HPDE6-E6E7 (cell line): ENCODE data around the gene TBX1.
"Not testable (repeated sequence)": the region's sequence is repeated elsewhere in the genome, so short reads cannot be mapped to it uniquely, and the experiment has no call there.

ENCODE experiments used
- DNase-seq: peaks from one replicate; pipeline ENCODE4 v3.0.0; 2011; ENCODE audit warnings: missing footprints; ENCODE audit errors: extremely low spot score

The TBX1 gene

GRCh38 chr22:19765477-19766239 lies 5.1 kb downstream of the TBX1 start:
- no peak for DNase-seq

- DNase-seq = no peak
Observed at GRCh38 chr22:19766240-19766510, 5.6 kb downstream of the TBX1 start.

GRCh38 chr22:19766511-19767426 lies 6.2 kb downstream of the TBX1 start:
- no peak for DNase-seq

- DNase-seq = no peak
Observed at GRCh38 chr22:19767427-19768341, 7.1 kb downstream of the TBX1 start.

DNA sequence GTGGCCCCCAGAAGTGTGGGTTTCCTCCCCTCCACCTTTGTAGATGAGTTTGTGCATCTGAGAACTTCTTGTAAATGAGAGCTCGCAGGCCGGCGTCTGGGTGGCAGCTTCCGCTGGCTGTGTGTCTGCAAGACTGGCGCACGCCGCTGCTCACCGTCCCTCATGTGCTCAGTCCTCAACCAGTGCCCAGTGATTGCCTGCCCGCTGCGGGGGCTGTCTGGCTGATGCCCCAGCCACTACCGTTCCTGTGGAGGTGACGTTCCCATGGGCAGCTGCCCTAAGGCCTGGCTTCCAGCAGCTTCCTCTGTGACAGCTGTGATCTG lies 8.8 kb downstream of the TBX1 start:
- DNase-seq = no peak

GRCh38 chr22:19770349-19771220 lies 10.0 kb downstream of the TBX1 start:
- DNase-seq = no peak

DNA sequence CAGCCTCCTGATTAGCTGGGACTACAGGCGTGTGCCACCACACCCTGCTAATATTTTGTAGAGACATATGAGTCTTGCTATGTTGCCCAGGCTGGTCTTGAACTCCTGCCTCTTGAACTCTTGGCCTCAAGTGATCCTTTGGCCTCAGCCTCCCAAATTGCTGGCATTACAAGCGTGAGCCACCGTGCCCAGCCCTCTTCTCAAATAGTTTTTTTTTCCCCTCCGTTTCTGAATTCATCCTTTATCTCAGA lies 11.8 kb downstream of the TBX1 start:
- DNase-seq = no peak

GRCh38 chr22:19772673-19773469 lies 12.3 kb downstream of the TBX1 start:
- DNase-seq = no peak

DNA sequence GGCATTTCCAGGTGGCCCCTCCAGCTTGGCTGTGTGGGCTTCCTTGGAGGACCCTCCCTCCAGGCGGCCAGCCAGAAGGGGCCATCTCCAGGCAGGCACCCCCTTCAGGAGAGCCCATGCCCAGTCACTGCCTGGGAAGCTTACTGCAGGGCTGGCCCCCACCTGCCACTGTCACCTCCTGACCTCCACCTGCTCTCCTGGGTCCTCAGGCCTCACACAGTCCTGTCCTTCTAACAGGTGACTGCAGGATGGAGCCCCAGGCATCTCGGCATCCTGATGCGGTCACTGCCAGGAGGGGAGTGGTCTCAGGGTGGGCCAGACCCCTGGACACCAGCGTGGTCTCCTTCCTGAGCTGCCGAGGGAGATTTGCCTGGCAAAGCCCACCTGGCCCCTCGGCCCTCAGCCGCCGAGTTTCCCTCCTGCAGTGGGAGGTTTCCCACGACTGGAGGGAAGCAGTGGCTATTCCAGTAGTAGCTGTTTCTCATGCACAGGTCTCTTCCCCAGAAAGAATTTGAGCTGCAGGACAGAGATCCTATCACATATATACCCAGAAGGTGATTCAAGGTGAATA lies 13.0 kb downstream of the TBX1 start:
- no peak for DNase-seq

DNA sequence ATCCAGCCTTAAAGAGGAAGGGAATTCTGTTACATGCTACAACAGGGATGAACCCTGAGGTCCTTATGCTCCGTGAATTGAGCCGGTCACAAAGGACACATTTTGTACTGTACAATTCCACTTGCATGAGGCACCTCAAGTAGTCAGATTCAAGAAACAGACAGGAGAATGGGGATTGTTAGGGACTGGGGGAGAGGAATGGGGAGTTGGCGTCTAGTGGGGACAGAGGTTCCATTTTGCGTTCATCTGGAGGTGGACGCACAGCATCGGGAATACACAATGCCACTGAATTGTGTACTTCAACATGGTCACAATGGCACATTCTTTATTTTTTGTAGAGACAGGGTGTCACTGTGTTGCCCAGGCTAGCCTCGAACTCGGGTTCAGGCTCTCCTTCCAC lies 14.1 kb downstream of the TBX1 start:
- DNase-seq = no peak

GRCh38 chr22:19775496-19776325 lies 15.1 kb downstream of the TBX1 start:
- DNase-seq = no peak

GRCh38 chr22:19776433-19777031 lies 16.0 kb downstream of the TBX1 start:
- DNase-seq = no peak

DNA sequence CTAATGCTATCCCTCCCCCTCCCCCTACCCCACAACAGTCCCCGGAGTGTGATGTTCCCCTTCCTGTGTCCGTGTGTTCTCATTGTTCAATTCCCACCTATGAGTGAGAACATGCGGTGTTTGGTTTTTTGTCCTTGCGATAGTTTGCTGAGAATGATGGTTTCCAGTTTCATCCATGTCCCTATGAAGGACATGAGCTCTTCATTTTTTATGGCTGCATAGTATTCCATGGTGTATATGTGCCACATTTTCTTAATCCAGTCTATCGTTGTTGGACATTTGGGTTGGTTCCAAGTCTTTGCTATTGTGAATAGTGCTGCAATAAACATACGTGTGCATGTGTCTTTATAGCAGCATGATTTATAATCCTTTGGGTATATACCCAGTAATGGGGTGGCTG lies 16.6 kb downstream of the TBX1 start:
- DNase-seq = not testable (repeated sequence)

GRCh38 chr22:19779011-19779421 lies 18.4 kb downstream of the TBX1 start:
- DNase-seq = no peak

- no peak for DNase-seq
Observed at GRCh38 chr22:19779685-19780268, 19.2 kb downstream of the TBX1 start.

GRCh38 chr22:19782533-19782932 lies 22.0 kb downstream of the TBX1 start:
- no peak for DNase-seq

GRCh38 chr22:19783586-19784383 lies 23.2 kb downstream of the TBX1 start:
- DNase-seq = no peak
